ENCODE results near the gene ELF2.
A peak's percentile ranks its signal among the peaks of the same experiment; 100 is the strongest.
"Not testable (repeated sequence)": the region's sequence is repeated elsewhere in the genome, so short reads cannot be mapped to it uniquely, and the experiment has no call there.

The ELF2 gene

GRCh38 chr4:139177049-139177868 lies at the start of gene ELF2:
Gene ELF2, minus strand, starts transcription at chr4:139177218. Its CDS starts 39,517 bp downstream, at chr4:139137701.
- DNase-seq, result peak; percentile 86

- DNase-seq, result no peak
Measured at GRCh38 chr4:139223682-139224317, 46.8 kb upstream of the ELF2 start.

- no peak for DNase-seq
Measured at GRCh38 chr4:139222215-139222614, 45.2 kb upstream of the ELF2 start.

GRCh38 chr4:139221687-139222086 lies 44.7 kb upstream of the ELF2 start:
- DNase-seq, result no peak

- no peak for DNase-seq
Measured at GRCh38 chr4:139219450-139220055, 42.5 kb upstream of the ELF2 start.

- peak; percentile 86 for DNase-seq
Measured at GRCh38 chr4:139214039-139214534, 37.1 kb upstream of the ELF2 start.

- DNase-seq, result not testable (repeated sequence)
Measured at GRCh38 chr4:139213633-139214032, 36.6 kb upstream of the ELF2 start.

GRCh38 chr4:139212900-139213299 lies 35.9 kb upstream of the ELF2 start:
- no peak for DNase-seq

- DNase-seq, result no peak
Measured at GRCh38 chr4:139210486-139210885, 33.5 kb upstream of the ELF2 start.

- DNase-seq, result no peak
Measured at GRCh38 chr4:139209470-139210063, 32.5 kb upstream of the ELF2 start.

GRCh38 chr4:139208404-139208945 lies 31.5 kb upstream of the ELF2 start:
- DNase-seq, result peak; percentile 32

GRCh38 chr4:139207873-139208403 lies 30.9 kb upstream of the ELF2 start:
- no peak for DNase-seq

- no peak for DNase-seq
Measured at GRCh38 chr4:139207247-139207646, 30.2 kb upstream of the ELF2 start.

GRCh38 chr4:139202991-139203390 lies 26.0 kb upstream of the ELF2 start:
- DNase-seq, result no peak

GRCh38 chr4:139200506-139200905 lies 23.5 kb upstream of the ELF2 start:
- no peak for DNase-seq

GRCh38 chr4:139200102-139200501 lies 23.1 kb upstream of the ELF2 start:
- no peak for DNase-seq

GRCh38 chr4:139197214-139197613 lies 20.2 kb upstream of the ELF2 start:
- DNase-seq, result not testable (repeated sequence)

- no peak for DNase-seq
Measured at GRCh38 chr4:139196462-139196861, 19.4 kb upstream of the ELF2 start.

- no peak for DNase-seq
Measured at GRCh38 chr4:139191373-139191772, 14.4 kb upstream of the ELF2 start.

- DNase-seq, result no peak
Measured at GRCh38 chr4:139189972-139190371, 13.0 kb upstream of the ELF2 start.

- DNase-seq, result no peak
Measured at GRCh38 chr4:139189417-139189749, 12.4 kb upstream of the ELF2 start.

GRCh38 chr4:139188648-139189416 lies 11.8 kb upstream of the ELF2 start:
- no peak for DNase-seq

All from NCI-H2029 (cell line).